Loucy (cell line): ENCODE measurements around the gene HBS1L.

ENCODE experiments used
- CTCF ChIP-seq: fragments of 200-600 bp; sonication (generic); conservative IDR thresholded peaks from 2 replicates; pipeline ENCODE4 v1.5.1; 2014; ENCODE audit warnings: mild to moderate bottlenecking, antibody characterized with exemption, low read length
- EZH2phosphoT487 ChIP-seq: fragments of 200-600 bp; IDR thresholded peaks from 2 replicates; pipeline ENCODE4 v1.6.1; 2018; ENCODE audit warnings: antibody characterized with exemption, mild to moderate bottlenecking, moderate library complexity, borderline replicate concordance

GRCh38 chr6:135081966-135082365, 27.3 kb upstream of the HBS1L start:
- TF ChIP-seq CTCF = no peak
- TF ChIP-seq EZH2phosphoT487 = no peak
